ENCODE data around the gene LAMB2.

Gene LAMB2

DNA sequence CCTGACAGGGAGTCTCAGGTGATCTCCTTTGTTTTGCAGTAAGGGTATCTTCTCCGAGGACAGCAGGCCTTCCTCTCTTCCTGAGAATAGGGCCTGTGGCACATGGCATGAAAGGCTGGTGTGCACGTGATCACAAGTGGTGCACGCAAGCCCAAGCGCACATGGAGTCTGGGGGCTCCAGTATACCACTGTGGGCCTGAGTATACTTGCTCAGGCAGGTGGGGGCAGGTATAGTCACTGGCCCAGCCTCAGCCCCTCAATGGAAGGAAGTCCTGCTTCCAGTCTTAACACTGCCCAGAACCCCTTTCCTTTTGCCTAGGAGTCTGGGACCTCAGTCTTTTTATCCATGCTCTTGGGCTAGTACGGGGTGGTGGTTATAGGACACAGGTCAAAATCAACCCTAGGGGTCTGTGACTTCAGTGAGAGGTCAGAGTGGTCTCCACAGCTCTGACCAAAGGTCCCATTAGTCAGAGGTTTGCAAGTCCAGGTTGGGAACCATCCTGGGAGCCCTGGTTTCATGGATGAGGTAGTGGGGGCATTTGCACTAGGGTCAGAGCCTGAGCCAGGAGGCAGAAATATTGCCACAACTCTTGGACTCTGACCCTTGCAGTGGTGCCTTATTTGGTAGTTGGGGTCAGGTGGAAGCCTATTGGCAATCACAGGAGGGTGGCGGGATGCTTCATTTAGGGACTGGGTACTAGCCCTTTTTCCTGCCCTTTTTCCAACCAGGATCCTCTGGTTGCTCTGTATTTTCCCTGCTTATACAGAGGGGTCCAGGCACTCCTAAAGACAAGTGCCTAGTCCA is 34.1 kb upstream of the LAMB2 start:
- peak overlapping the region; percentile 81 for H3K27ac ChIP-seq
- TF ChIP-seq, protein P1, sequence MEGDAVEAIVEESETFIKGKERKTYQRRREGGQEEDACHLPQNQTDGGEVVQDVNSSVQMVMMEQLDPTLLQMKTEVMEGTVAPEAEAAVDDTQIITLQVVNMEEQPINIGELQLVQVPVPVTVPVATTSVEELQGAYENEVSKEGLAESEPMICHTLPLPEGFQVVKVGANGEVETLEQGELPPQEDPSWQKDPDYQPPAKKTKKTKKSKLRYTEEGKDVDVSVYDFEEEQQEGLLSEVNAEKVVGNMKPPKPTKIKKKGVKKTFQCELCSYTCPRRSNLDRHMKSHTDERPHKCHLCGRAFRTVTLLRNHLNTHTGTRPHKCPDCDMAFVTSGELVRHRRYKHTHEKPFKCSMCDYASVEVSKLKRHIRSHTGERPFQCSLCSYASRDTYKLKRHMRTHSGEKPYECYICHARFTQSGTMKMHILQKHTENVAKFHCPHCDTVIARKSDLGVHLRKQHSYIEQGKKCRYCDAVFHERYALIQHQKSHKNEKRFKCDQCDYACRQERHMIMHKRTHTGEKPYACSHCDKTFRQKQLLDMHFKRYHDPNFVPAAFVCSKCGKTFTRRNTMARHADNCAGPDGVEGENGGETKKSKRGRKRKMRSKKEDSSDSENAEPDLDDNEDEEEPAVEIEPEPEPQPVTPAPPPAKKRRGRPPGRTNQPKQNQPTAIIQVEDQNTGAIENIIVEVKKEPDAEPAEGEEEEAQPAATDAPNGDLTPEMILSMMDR (conservative IDR thresholded peaks at IDR 0.05; ENCODE audit: low read depth), result no peak
- ChIA-PET CTCF (no interaction called here), POLR2A (ENCODE audit: low non-redundant PET) (no interaction called here)
- DNase-seq (ENCODE audit: low spot score), result no peak

DNA sequence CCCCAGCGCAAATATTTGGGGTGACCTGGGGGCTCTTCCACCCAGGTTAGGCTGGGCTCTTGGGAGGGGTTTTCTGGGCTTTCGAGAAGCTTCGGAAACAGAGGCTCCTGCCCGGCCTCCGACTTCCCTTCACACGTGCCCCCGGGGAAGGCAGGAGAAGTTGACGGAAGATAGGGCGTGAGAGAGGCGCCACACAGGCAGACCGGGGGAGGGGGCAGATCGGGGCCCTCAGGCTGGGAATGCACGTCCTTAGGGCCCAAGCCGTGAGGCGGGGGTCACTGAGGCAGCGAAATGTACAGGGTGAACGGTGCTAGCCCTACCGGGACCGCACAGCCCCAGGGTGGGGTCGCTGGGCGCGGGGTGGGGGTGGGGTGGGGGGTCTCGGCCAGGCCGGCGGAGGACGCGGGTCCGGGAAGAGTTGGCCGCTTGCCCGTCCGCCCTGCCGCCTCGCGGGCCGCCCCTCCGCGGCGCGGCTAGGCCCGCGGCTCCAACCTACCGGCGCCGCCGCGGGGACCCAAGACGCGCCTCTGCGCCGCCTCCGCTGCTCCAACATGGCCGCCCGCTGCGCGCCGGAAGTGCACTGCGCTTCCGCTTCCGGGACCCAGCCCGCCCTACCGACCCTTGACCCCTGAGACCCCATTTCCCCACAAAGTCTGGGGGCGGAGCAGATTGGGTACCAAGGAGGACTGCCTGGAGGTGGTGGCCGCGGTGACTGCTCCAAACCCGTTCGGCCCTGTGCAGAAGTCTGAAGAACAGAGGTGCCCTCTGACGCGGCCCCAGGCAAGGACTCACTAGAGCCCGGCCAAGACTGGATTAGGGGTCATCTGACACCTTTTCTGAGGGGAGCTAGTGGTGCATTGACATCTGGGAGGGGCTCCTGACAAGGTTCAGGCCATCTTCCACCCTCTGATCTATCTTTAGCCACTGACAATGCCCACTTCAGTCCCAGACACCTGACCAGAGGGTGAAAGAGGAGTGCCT is 33.2 kb upstream of the LAMB2 start, which contains the start of gene CCDC71:
Gene CCDC71 (minus strand): TSS at position 561 of the 981 bp plus-strand sequence. CDS start 2,123 bp downstream, outside the sequence.
- peak; percentile 70 for DNase-seq (ENCODE audit: low spot score)
- TF ChIP-seq, protein P1 (conservative IDR thresholded peaks at IDR 0.05; ENCODE audit: low read depth), result no peak
- ChIA-PET POLR2A (ENCODE audit: low non-redundant PET) (no interaction called here), CTCF (no interaction called here)
- peak within 1 kb of the TSS; percentile 81 for H3K27ac ChIP-seq

DNA sequence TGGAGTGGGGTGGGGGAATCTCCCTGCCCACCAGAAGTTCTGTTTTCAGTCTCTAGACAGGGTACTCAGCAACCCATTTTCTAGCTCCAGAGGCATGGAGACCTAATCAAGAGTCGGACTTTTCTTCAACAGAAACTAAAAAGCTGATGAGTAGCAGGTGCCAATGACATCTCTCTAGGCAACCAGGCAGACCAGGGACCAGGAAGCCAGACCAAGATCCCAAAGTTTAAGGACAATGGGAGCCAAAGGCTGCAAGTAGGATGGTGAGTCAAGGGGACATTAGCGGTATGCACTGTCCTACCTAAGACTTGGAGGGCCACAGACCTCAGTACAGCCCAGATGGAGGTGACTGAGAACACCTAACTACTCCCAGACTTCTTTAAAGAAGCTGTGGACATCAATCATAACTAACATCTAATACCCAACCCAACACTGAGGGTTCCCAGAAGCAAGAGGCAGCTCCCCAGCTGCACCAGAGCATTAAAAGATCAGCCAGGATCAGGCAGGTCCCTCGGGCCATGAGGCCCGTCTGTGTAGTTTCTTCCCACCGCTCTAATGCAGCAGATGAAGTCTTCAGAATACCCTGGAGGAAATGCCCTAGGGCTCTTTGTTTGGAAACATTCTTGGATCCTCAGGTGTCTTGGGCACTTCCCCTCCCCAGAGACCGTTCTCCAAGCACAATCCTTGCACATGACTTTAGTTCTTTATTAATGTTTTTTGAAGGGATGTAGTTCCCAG is 32.3 kb upstream of the LAMB2 start:
- H3K27ac ChIP-seq, result peak overlapping the region; percentile 81
- TF ChIP-seq, protein P1 (conservative IDR thresholded peaks at IDR 0.05; ENCODE audit: low read depth), result no peak
- CTCF ChIA-PET, result interaction anchor here (0.5 to 0.6 kb wide), 2 partner anchors 95 to 188 kb away, joined by 3 read pairs; no protein-coding TSS in a partner anchor
- POLR2A ChIA-PET (ENCODE audit: low non-redundant PET), result no interaction called here
- no peak for DNase-seq (ENCODE audit: low spot score)

DNA sequence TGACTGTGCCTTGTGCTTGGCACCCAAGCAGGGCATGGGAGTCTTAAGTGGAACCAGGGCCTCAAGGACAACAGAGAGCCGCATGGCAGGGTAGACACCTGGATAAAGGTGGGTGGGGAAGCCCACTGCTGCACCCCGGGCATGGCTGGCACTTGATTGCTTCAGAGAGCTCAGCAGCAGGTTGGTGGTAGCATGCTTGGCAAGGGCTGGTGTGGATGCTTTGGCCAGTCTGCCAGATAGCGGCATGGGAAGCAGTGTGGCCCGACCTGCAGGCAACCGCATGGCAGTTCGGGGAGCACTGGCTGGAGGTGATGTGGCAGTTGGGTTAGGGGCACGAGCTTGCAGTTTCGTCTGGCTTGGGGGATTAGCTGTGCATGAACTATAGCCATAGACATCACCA is 30.8 kb upstream of the LAMB2 start:
- TF ChIP-seq, protein P1 (conservative IDR thresholded peaks at IDR 0.05; ENCODE audit: low read depth), result no peak
- DNase-seq (ENCODE audit: low spot score), result no peak
- POLR2A ChIA-PET (ENCODE audit: low non-redundant PET), result no interaction called here
- CTCF ChIA-PET, result no interaction called here
- H3K27ac ChIP-seq, result no peak overlapping the region

DNA sequence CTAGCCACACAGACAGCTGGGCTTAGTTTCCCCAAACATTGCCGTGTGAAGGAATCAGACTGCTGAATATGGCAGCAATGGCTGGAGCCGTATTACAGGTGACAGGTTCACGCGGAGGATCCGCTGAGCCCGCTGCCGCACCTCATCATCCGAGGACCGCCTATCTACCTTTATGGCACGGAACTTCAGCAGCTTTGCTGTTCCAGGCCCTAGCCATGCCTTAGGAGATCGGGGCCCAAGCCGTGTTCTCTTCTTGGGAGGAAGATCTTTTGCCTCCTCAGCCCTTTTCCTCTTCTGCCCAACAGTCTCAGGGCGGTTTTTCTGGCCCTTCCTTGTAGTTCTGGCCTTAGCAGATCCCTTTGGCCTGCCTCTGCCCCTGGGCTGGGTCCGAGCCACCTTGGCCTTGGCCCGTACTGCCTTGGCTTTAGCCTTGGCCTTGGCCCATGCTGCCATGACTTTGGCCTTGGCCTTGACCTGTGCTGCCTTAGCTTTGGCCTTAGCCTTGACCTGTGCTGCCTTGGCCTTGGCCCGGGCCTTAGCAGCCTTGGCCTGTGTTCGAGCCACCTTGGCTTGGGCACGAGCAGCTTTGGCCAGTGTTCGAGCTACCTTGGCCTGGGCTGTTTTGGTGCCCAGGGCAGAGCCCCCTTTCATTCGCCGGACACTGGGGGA is 30.0 kb upstream of the LAMB2 start:
- POLR2A ChIA-PET (ENCODE audit: low non-redundant PET), result no interaction called here
- CTCF ChIA-PET, result no interaction called here
- TF ChIP-seq, protein P1 (conservative IDR thresholded peaks at IDR 0.05; ENCODE audit: low read depth), result no peak
- H3K27ac ChIP-seq, result no peak overlapping the region
- no peak for DNase-seq (ENCODE audit: low spot score)

Measured in RWPE1 (cell line).